IMR-90 (cell line): ENCODE results near the gene EIF2AK2. TPM values are rescaled to one million over a fixed set of nuclear protein-coding genes. Genes with fewer than 3 reads are reported as not detected.
A peak's percentile ranks its signal among the peaks of the same experiment; 100 is the strongest.

Source experiments
- ATAC-seq: fragments of 200-7000 bp; cut with Tn5 transposase; 2 replicates; pipeline ENCODE4 v1.9.1; 2020; ENCODE audit warnings: low read depth, mild to moderate bottlenecking, moderate library complexity
- BruUV-seq: library from RNA; stranded (reverse); fragments of 400-500 nt; replicated peaks from 2 replicates; lab custom pipeline; 2021; lab: Mats Ljungman, UMichigan
- CTCF ChIA-PET: fragments of 300-600 bp; formaldehyde crosslinking; extraction: SDS; loops from one replicate; lab custom pipeline; 2021; ENCODE audit warnings: antibody characterized with exemption; lab: Yijun Ruan, JAX
- POLR2A ChIA-PET: fragments of 300-600 bp; sonication (Branson Sonifier 250); formaldehyde crosslinking; loops from one replicate; lab custom pipeline; 2022; ENCODE audit warnings: antibody characterized with exemption; ENCODE audit not compliant: unreplicated experiment; lab: Charles Lee
- DNase-seq: peaks from one replicate; pipeline ENCODE4 v3.0.0; 2013
- H2AFZ ChIP-seq: replicated peaks from 2 replicates; pipeline ENCODE3; 2013; ENCODE audit warnings: low read length, mild to moderate bottlenecking; ENCODE audit not compliant: poor library complexity
- H2AK5ac ChIP-seq: 2 replicates; pipeline ENCODE4 v1.6.1; 2013; ENCODE audit warnings: low read depth, low read length, inconsistent platforms
- H2AK9ac ChIP-seq: replicated peaks from 2 replicates; pipeline ENCODE3; 2013; ENCODE audit warnings: mild to moderate bottlenecking, low read depth, low read length, moderate library complexity; ENCODE audit not compliant: poor library complexity
- H2BK120ac ChIP-seq: 2 replicates; pipeline ENCODE4 v1.6.1; 2013; ENCODE audit warnings: low read depth, low read length, inconsistent platforms
- H2BK15ac ChIP-seq: 3 replicates; pipeline ENCODE4 v1.6.1; 2013; ENCODE audit warnings: low read depth, low read length, inconsistent platforms
- H2BK20ac ChIP-seq: 2 replicates; pipeline ENCODE4 v1.6.1; 2013; ENCODE audit warnings: low read depth, mild to moderate bottlenecking, inconsistent platforms, low read length, moderate library complexity
- H2BK5ac ChIP-seq: 2 replicates; pipeline ENCODE4 v1.6.1; 2013; ENCODE audit warnings: mild to moderate bottlenecking, low read depth, low read length, inconsistent platforms; ENCODE audit not compliant: poor library complexity, severe bottlenecking
- H3K14ac ChIP-seq: replicated peaks from 2 replicates; pipeline ENCODE4 v1.6.1; 2013; ENCODE audit warnings: low read depth, low read length, inconsistent platforms
- H3K18ac ChIP-seq: 2 replicates; pipeline ENCODE4 v1.6.1; 2013; ENCODE audit warnings: low read depth, low read length, control low read depth
- H3K23ac ChIP-seq: 2 replicates; pipeline ENCODE4 v1.6.1; 2013; ENCODE audit warnings: low read depth, low read length, inconsistent platforms
- H3K27ac ChIP-seq: 2 replicates; pipeline ENCODE4 v1.5.1; 2013; ENCODE audit warnings: mild to moderate bottlenecking, control low read depth, low read length; ENCODE audit not compliant: insufficient read depth
- H3K27me3 ChIP-seq: 2 replicates; pipeline ENCODE4 v1.6.1; 2013; ENCODE audit warnings: low read length; ENCODE audit not compliant: control insufficient read depth, insufficient read depth
- H3K36me3 ChIP-seq: 2 replicates; pipeline ENCODE4 v1.6.1; 2013; ENCODE audit warnings: low read length, mixed read lengths; ENCODE audit not compliant: control insufficient read depth, insufficient read depth
- H3K4ac ChIP-seq: 2 replicates; pipeline ENCODE4 v1.6.1; 2013; ENCODE audit warnings: low read depth, low read length, inconsistent platforms
- H3K4me1 ChIP-seq: 2 replicates; pipeline ENCODE4 v1.6.1; 2013; ENCODE audit warnings: low read length, mixed read lengths; ENCODE audit not compliant: control insufficient read depth, insufficient read depth
- H3K4me2 ChIP-seq: 2 replicates; pipeline ENCODE4 v1.6.1; 2013; ENCODE audit warnings: low read depth, mild to moderate bottlenecking, control low read depth, low read length, moderate library complexity
- H3K4me3 ChIP-seq: 2 replicates; pipeline ENCODE4 v1.5.1; 2013; ENCODE audit warnings: low read depth, mild to moderate bottlenecking, control low read depth, low read length, moderate library complexity; ENCODE audit not compliant: insufficient read depth
- H3K56ac ChIP-seq: 2 replicates; pipeline ENCODE4 v1.6.1; 2013; ENCODE audit warnings: low read length, inconsistent platforms; ENCODE audit not compliant: insufficient read depth; ENCODE audit errors: extremely low read depth
- H3K79me1 ChIP-seq, 2 experiments: 2 replicates each; pipeline ENCODE4 v1.6.1; 2013; ENCODE audit warnings: low read length in 2 of 2, inconsistent platforms in 1 of 2, low read depth in 1 of 2
- H3K9ac ChIP-seq: 2 replicates; pipeline ENCODE4 v1.6.1; 2013; ENCODE audit warnings: low read depth, low read length, control low read depth
- H3K9me1 ChIP-seq: 2 replicates; pipeline ENCODE4 v1.6.1; 2013; ENCODE audit warnings: low read length, inconsistent platforms; ENCODE audit not compliant: insufficient read depth
- H3K9me3 ChIP-seq: 2 replicates; pipeline ENCODE4 v1.6.1; 2013; ENCODE audit warnings: low read length; ENCODE audit not compliant: control insufficient read depth, insufficient read depth
- H4K20me1 ChIP-seq: 2 replicates; pipeline ENCODE4 v1.6.1; 2013; ENCODE audit warnings: low read length, inconsistent platforms; ENCODE audit not compliant: insufficient read depth
- H4K5ac ChIP-seq: 2 replicates; pipeline ENCODE4 v1.6.1; 2013; ENCODE audit warnings: mild to moderate bottlenecking, low read depth, low read length, control low read depth
- H4K8ac ChIP-seq, 2 experiments: 2 replicates each; pipeline ENCODE4 v1.6.1; 2013; ENCODE audit warnings: low read depth in 2 of 2, low read length in 2 of 2, control low read depth in 1 of 2, inconsistent platforms in 1 of 2
- H4K91ac ChIP-seq: 2 replicates; pipeline ENCODE4 v1.6.1; 2013; ENCODE audit warnings: low read depth, low read length, inconsistent platforms; ENCODE audit not compliant: insufficient read depth
- BHLHE40 ChIP-seq: fragments of 150-350 bp; IDR thresholded peaks from 2 replicates; pipeline ENCODE4 v1.6.1; 2016; ENCODE audit warnings: mild to moderate bottlenecking, low read depth, low read length
- CHD1 ChIP-seq: IDR thresholded peaks from 2 replicates; pipeline ENCODE4 v1.6.1; 2012; ENCODE audit warnings: low read depth, low read length, improper control_type of control experiment
- FOS ChIP-seq: fragments of 150-350 bp; IDR thresholded peaks from 2 replicates; pipeline ENCODE4 v1.6.1; 2016; ENCODE audit warnings: low read depth, low read length
- MAFK ChIP-seq: IDR thresholded peaks from 2 replicates; pipeline ENCODE4 v1.6.1; 2012; ENCODE audit warnings: low read depth, low read length, improper control_type of control experiment
- NFE2L2 ChIP-seq: fragments of 150-350 bp; IDR thresholded peaks from 2 replicates; pipeline ENCODE4 v1.6.1; 2016; ENCODE audit warnings: low read depth, mild to moderate bottlenecking, low read length
- POLR2A ChIP-seq: IDR thresholded peaks from 2 replicates; pipeline ENCODE4 v1.6.1; 2012; ENCODE audit warnings: mild to moderate bottlenecking, low read depth, low read length
- RCOR1 ChIP-seq: IDR thresholded peaks from 2 replicates; pipeline ENCODE4 v1.6.1; 2012; ENCODE audit warnings: mild to moderate bottlenecking, low read length, improper control_type of control experiment; ENCODE audit not compliant: insufficient replicate concordance
- dilution Hi-C: fragments of 300-500 bp; cut with HindIII; formaldehyde crosslinking; loops from one replicate; pipeline ENCODE4 v1.14.3; 2018; ENCODE audit warnings: low sequenced_read_pairs; ENCODE audit not compliant: unreplicated experiment
- in situ Hi-C: fragments of 300-500 bp; cut with MboI; formaldehyde crosslinking; loops from 3 replicates; pipeline ENCODE4 v1.14.3; 2019; ENCODE audit warnings: low sequenced_read_pairs, inconsistent platforms, mixed read lengths
- intact Hi-C: fragments of 100-400 bp; cut with micrococcal nuclease; formaldehyde crosslinking; loops from 2 replicates; pipeline ENCODE4 v1.10.0; 2022
- polyA plus RNA-seq, 3 experiments: library from polyadenylated mRNA; depleted of rRNA; stranded (reverse); fragments of >200 nt; gene quantifications; 2 replicates each; pipeline ENCODE4 v1.2.3, GENCODE V29; 2012; ENCODE audit warnings: low replicate concordance in 1 of 3
- total RNA-seq: library from RNA; depleted of rRNA; stranded (reverse); fragments of >200 nt; gene quantifications from 2 replicates; pipeline ENCODE4 v1.2.3, GENCODE V29; 2012
- TF ChIP-seq, protein P1 (sequence below): fragments of 150-350 bp; IDR thresholded peaks from 2 replicates; pipeline ENCODE4 v1.6.1; 2017; ENCODE audit warnings: mild to moderate bottlenecking, antibody characterized with exemption, low read length, low read depth

EIF2AK2 gene
- total and polyA plus RNA-seq, 2 of the 4 experiments (the other 2 are of a cell fraction), result 10.2 to 16.8 TPM

DNA sequence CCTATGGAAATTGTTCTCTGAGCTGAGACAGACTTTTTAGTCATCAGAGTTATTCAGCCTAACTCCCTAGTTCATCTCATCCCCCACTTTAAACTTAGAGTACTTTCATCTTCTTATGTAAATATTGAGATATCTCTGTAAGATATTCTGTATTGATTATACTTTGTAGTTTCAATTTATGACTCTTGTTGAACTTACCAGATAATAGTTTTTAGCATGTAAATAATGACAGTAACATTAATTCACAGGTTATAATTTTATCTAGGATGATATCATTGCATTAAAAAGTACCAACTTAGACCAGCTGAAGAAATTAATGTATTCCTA lies 14.8 kb upstream of the EIF2AK2 start:
- DNase-seq (no peak), ATAC-seq (peak; percentile 36; the same call in 1 of the 2 replicates)
- Histone ChIP-seq H3K4me1 (0 out of 2 replicates have a peak, but pooled peaks cover 2% of the 10 kb centered on the region), H3K27ac (no peak overlapping the region), H3K9me3 (no peaks in the 10 kb centered on the region), H4K5ac (no peak overlapping the region), H3K56ac (no peak overlapping the region), H2BK15ac (no peak overlapping the region), H4K20me1 (no peaks in the 10 kb centered on the region), H3K9ac (no peak overlapping the region), H3K36me3 (no peaks in the 10 kb centered on the region), H3K79me1 (no peaks in the 10 kb centered on the region), H3K9me1 (no peaks in the 10 kb centered on the region), H2BK5ac (no peak overlapping the region), H2BK120ac (no peak overlapping the region), H3K23ac (no peak overlapping the region), H3K14ac (no peak overlapping the region), H3K4me2 (no peak overlapping the region), H2AK5ac (no peak overlapping the region), H2AFZ (no peak overlapping the region), H3K27me3 (no peaks in the 10 kb centered on the region), H4K91ac (no peak overlapping the region), H3K4me3 (no peak overlapping the region), H4K8ac (no peak overlapping the region), H2AK9ac (no peak overlapping the region), H2BK20ac (no peak overlapping the region), H3K18ac (no peak overlapping the region), H3K4ac (no peak overlapping the region)
- ChIA-PET CTCF (no interaction called here), POLR2A (no interaction called here)
- dilution Hi-C loops, result no loop called here
- no TSS peak for BruUV-seq
- no peak for TF ChIP-seq CHD1
- no peak for TF ChIP-seq MAFK
- TF ChIP-seq, protein P1, sequence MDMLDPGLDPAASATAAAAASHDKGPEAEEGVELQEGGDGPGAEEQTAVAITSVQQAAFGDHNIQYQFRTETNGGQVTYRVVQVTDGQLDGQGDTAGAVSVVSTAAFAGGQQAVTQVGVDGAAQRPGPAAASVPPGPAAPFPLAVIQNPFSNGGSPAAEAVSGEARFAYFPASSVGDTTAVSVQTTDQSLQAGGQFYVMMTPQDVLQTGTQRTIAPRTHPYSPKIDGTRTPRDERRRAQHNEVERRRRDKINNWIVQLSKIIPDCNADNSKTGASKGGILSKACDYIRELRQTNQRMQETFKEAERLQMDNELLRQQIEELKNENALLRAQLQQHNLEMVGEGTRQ, result no peak
- no peak for TF ChIP-seq FOS
- TF ChIP-seq NFE2L2, result no peak
- TF ChIP-seq RCOR1, result no peak
- TF ChIP-seq POLR2A, result no peak
- TF ChIP-seq BHLHE40, result no peak
- in situ Hi-C loops, result loop anchor here (25.0 kb wide), 1 partner anchor 716 kb away; no protein-coding TSS in a partner anchor
- intact Hi-C loops, result no loop called here
